Osteoblast (primary cell): ENCODE results near the gene CSTB. TPM values are rescaled to one million over a fixed set of nuclear protein-coding genes. Genes with fewer than 3 reads are reported as not detected.

Source experiments
- DNase-seq: peaks from one replicate; pipeline ENCODE4 v3.0.0; 2011; ENCODE audit warnings: low spot score, mixed read lengths; ENCODE audit not compliant: insufficient read length; ENCODE audit errors: missing footprints
- H2AFZ ChIP-seq: 2 replicates; pipeline ENCODE4 v1.6.0; 2011; ENCODE audit warnings: mild to moderate bottlenecking, low read length
- H3K27ac ChIP-seq: 2 replicates; pipeline ENCODE4 v1.5.1; 2011; ENCODE audit warnings: mild to moderate bottlenecking, low read depth, low read length, moderate library complexity
- H3K27me3 ChIP-seq: 2 replicates; pipeline ENCODE4 v1.6.0; 2012; ENCODE audit warnings: mild to moderate bottlenecking, control low read depth, inconsistent platforms, low read length, moderate library complexity; ENCODE audit not compliant: insufficient read depth
- H3K36me3 ChIP-seq: 2 replicates; pipeline ENCODE4 v1.5.1; 2011; ENCODE audit warnings: mild to moderate bottlenecking, low read length, control low read depth, moderate library complexity; ENCODE audit not compliant: insufficient read depth
- H3K4me1 ChIP-seq: 2 replicates; pipeline ENCODE4 v1.5.1; 2011; ENCODE audit warnings: mild to moderate bottlenecking, low read length, control low read depth, moderate library complexity; ENCODE audit not compliant: insufficient read depth
- H3K4me2 ChIP-seq: 2 replicates; pipeline ENCODE4 v1.6.0; 2011; ENCODE audit warnings: mild to moderate bottlenecking, low read length; ENCODE audit not compliant: insufficient read depth
- H3K4me3 ChIP-seq: fragments of 200-600 bp; sonication (generic); 3 replicates; pipeline ENCODE4 v1.5.1; 2012; ENCODE audit warnings: mild to moderate bottlenecking, low read length, inconsistent platforms; ENCODE audit not compliant: insufficient read depth
- H3K79me2 ChIP-seq: 2 replicates; pipeline ENCODE4 v1.6.0; 2012; ENCODE audit warnings: mild to moderate bottlenecking, low read length, control low read depth, inconsistent platforms; ENCODE audit not compliant: insufficient read depth
- H3K9me3 ChIP-seq: 2 replicates; pipeline ENCODE4 v1.5.1; 2011; ENCODE audit warnings: low read depth, low read length, control low read depth
- H4K20me1 ChIP-seq: 2 replicates; pipeline ENCODE4 v1.6.0; 2012; ENCODE audit warnings: mild to moderate bottlenecking, low read length, control low read depth; ENCODE audit not compliant: insufficient read depth
- total RNA-seq: library from RNA; depleted of rRNA; stranded (reverse); fragments of >200 nt; gene quantifications from 2 replicates; pipeline ENCODE4 v1.2.3, GENCODE V29; 2012
- TF ChIP-seq, protein P1 (sequence below): IDR thresholded peaks from 2 replicates; pipeline ENCODE4 v1.5.1; 2011; ENCODE audit warnings: mild to moderate bottlenecking, low read depth, low read length, moderate library complexity; ENCODE audit errors: extremely low read depth

The CSTB gene
- total RNA-seq, 1 donor, result 14.8 TPM

DNA sequence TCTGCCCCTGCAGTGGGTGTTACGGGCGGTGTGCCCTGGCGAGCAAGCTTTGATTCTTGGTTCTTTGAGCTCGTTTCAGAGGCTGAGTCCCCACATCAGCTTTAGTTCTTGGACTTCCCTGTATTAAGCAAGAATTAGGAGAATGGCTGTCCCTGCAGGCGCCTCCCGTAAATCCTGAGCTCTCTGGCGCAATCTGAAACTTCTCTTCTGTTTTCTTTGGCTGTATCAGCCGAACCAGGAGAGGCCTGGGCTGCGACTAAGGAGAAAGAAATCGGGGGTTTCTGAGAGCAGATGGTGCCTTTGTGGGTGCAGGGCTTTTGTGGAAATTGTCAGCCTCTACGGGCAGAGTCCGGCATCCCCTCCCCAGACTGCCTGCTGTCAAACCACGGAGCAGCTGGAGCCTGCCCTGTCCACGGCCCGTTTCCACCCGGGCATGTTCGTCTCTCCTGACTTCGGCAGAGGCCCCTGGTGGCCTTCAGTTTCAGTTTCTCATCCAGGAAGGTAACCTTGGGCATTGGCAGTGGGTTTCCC lies 17.9 kb downstream of the CSTB start:
- Histone ChIP-seq H3K4me1 (peaks cover 10% of the 10 kb centered on the region), H3K36me3 (peaks cover 77% of the 10 kb centered on the region), H3K4me3 (peak overlapping the region; percentile 55), H2AFZ (no peak overlapping the region), H3K27me3 (no peaks in the 10 kb centered on the region), H4K20me1 (peaks cover 8% of the 10 kb centered on the region), H3K9me3 (no peaks in the 10 kb centered on the region), H3K4me2 (peak overlapping the region; percentile 75), H3K27ac (peak overlapping the region; percentile 62), H3K79me2 (peaks cover 5% of the 10 kb centered on the region)
- TF ChIP-seq, protein P1, sequence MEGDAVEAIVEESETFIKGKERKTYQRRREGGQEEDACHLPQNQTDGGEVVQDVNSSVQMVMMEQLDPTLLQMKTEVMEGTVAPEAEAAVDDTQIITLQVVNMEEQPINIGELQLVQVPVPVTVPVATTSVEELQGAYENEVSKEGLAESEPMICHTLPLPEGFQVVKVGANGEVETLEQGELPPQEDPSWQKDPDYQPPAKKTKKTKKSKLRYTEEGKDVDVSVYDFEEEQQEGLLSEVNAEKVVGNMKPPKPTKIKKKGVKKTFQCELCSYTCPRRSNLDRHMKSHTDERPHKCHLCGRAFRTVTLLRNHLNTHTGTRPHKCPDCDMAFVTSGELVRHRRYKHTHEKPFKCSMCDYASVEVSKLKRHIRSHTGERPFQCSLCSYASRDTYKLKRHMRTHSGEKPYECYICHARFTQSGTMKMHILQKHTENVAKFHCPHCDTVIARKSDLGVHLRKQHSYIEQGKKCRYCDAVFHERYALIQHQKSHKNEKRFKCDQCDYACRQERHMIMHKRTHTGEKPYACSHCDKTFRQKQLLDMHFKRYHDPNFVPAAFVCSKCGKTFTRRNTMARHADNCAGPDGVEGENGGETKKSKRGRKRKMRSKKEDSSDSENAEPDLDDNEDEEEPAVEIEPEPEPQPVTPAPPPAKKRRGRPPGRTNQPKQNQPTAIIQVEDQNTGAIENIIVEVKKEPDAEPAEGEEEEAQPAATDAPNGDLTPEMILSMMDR, result no peak
- peak; percentile 95 for DNase-seq

DNA sequence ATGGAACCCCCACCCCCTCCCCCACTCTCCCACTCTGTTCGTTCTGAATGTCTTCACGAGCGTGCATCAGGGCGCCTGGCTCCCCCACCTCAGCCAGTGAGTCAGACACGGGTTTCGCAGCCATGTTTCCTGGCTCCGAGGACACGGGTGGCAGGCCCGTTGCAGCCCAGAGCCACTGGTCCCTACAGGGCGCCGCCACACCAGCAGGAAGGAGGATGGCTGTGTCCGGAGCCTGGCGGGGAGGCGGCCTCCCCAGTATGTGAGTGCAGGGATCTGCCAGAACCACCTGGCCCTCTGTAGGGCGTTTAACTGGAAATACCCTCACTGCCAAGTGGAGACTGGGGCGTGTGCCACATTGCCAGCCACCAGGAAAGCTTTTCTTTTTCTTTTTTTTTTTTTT lies 18.5 kb downstream of the CSTB start:
- peaks cover 4% of the 10 kb centered on the region for H4K20me1 ChIP-seq
- no peaks in the 10 kb centered on the region for H3K9me3 ChIP-seq
- H3K79me2 ChIP-seq, result peaks cover 5% of the 10 kb centered on the region
- H3K27me3 ChIP-seq, result no peaks in the 10 kb centered on the region
- H3K36me3 ChIP-seq, result peaks cover 77% of the 10 kb centered on the region
- TF ChIP-seq, protein P1, result no peak
- H3K4me3 ChIP-seq, result no peak overlapping the region
- no peak for DNase-seq
- no peak overlapping the region for H2AFZ ChIP-seq
- H3K4me1 ChIP-seq, result peaks cover 10% of the 10 kb centered on the region
- peak overlapping the region; percentile 62 for H3K27ac ChIP-seq
- H3K4me2 ChIP-seq, result peak overlapping the region; percentile 75

- Histone ChIP-seq H3K36me3 (peaks cover 79% of the 10 kb centered on the region), H3K4me3 (no peak overlapping the region), H4K20me1 (peaks cover 4% of the 10 kb centered on the region), H3K9me3 (no peaks in the 10 kb centered on the region), H3K79me2 (peaks cover 5% of the 10 kb centered on the region), H3K4me2 (no peak overlapping the region), H3K27ac (no peak overlapping the region), H3K4me1 (peaks cover 10% of the 10 kb centered on the region), H3K27me3 (no peaks in the 10 kb centered on the region), H2AFZ (no peak overlapping the region)
- TF ChIP-seq, protein P1, result no peak
- no peak for DNase-seq
Measured at GRCh38 chr21:43755820-43756594, 20.1 kb downstream of the CSTB start.
